Raji (cell line): Measurements from ENCODE around the gene FRAS1.

Experiments used
- POLR2A ChIP-seq: IDR thresholded peaks from 2 replicates; pipeline ENCODE4 v1.6.1; 2011; ENCODE audit warnings: low read depth, low read length, control low read depth; ENCODE audit not compliant: insufficient read depth

The FRAS1 gene

GRCh38 chr4:78566834-78567499 lies 509.8 kb downstream of the FRAS1 start:
- TF ChIP-seq POLR2A = no peak

- TF ChIP-seq POLR2A = no peak
Measured at GRCh38 chr4:78567500-78568060, 510.5 kb downstream of the FRAS1 start.

GRCh38 chr4:78568640-78569305 lies 511.6 kb downstream of the FRAS1 start:
- no peak for TF ChIP-seq POLR2A

GRCh38 chr4:78569306-78569821 lies 512.2 kb downstream of the FRAS1 start:
- TF ChIP-seq POLR2A = no peak

GRCh38 chr4:78570117-78570516 lies 513.0 kb downstream of the FRAS1 start:
- no peak for TF ChIP-seq POLR2A

- no peak for TF ChIP-seq POLR2A
Measured at GRCh38 chr4:78571804-78572203, 514.7 kb downstream of the FRAS1 start.

- no peak for TF ChIP-seq POLR2A
Measured at GRCh38 chr4:78578674-78579425, 521.7 kb downstream of the FRAS1 start.

GRCh38 chr4:78581618-78582017 lies 524.5 kb downstream of the FRAS1 start:
- TF ChIP-seq POLR2A = no peak

- TF ChIP-seq POLR2A = no peak
Measured at GRCh38 chr4:78584863-78585547, 527.9 kb downstream of the FRAS1 start.

GRCh38 chr4:78585633-78586032 lies 528.5 kb downstream of the FRAS1 start:
- no peak for TF ChIP-seq POLR2A

- TF ChIP-seq POLR2A = no peak
Measured at GRCh38 chr4:78588894-78589545, 531.9 kb downstream of the FRAS1 start.

- TF ChIP-seq POLR2A = no peak
Measured at GRCh38 chr4:78591404-78591803, 534.3 kb downstream of the FRAS1 start.

- no peak for TF ChIP-seq POLR2A
Measured at GRCh38 chr4:78592088-78592783, 535.1 kb downstream of the FRAS1 start.
